Pancreas (tissue), 10 donors: ENCODE data around the gene DHRSX. TPM values are rescaled to one million over a fixed set of nuclear protein-coding genes. Genes with fewer than 3 reads are reported as not detected.
"Not testable (repeated sequence)": the region's sequence is repeated elsewhere in the genome, so short reads cannot be mapped to it uniquely, and the experiment has no call there.

Experiments
- ATAC-seq, 4 donors: fragments of 200-7000 bp; cut with Tn5 transposase; one replicate each; pipeline versions ENCODE4 v1.8.0 to v1.9.1; 2020; ENCODE audit warnings: mild to moderate bottlenecking in 4 of 4, moderate library complexity in 4 of 4
- DNase-seq, 6 donors: peaks; one replicate each; pipeline ENCODE4 v3.0.0-alpha.2; 2020
- FAIRE-seq: peaks from 2 replicates; lab custom pipeline; 2012; peaks lifted over from hg19 to GRCh38; lab: Jason Lieb, UNC
- H3K27ac ChIP-seq, 4 donors: fragments of 200-600 bp; sonication (generic); 1 replicate in 3 of 4; 2 replicates in 1 of 4; pipeline versions ENCODE4 v1.5.0 to v1.8.0; 2020
- H3K27me3 ChIP-seq, 4 donors: fragments of 200-600 bp; one replicate each; pipeline ENCODE4 v1.8.0; 2021
- H3K36me3 ChIP-seq, 3 donors: fragments of 200-600 bp; sonication (generic) in 1 of 3; one replicate each; pipeline versions ENCODE4 v1.5.0 to v1.8.0; 2020 to 2021
- H3K4me1 ChIP-seq, 3 donors: fragments of 200-600 bp; one replicate each; pipeline ENCODE4 v1.8.0; 2021
- H3K4me3 ChIP-seq, 4 donors: fragments of 200-600 bp; sonication (generic) in 2 of 4; one replicate each; pipeline versions ENCODE4 v1.5.0 to v1.8.0; 2020 to 2021
- H3K9me3 ChIP-seq, 4 donors: fragments of 200-600 bp; one replicate each; pipeline ENCODE4 v1.8.0; 2021
- WGBS, 2 donors: extraction: QIAGEN DNeasy Blood & Tissue Kit; methylation state at CpG; one replicate each; pipeline ENCODE4 v1.1.7; 2013; 5-methylcytosine and 5-hydroxymethylcytosine counted together
- intact Hi-C, 3 donors: fragments of 100-400 bp; cut with DNase I; formaldehyde crosslinking; loops; one replicate each; pipeline versions ENCODE4 v1.11.1 to v1.14.2; 2022
- polyA plus RNA-seq, 2 donors: library from polyadenylated mRNA; stranded (reverse); fragments of 200-250 nt; gene quantifications; one replicate each; pipeline ENCODE4 v1.2.3, GENCODE V29; 2013
- total RNA-seq, 6 donors: library from RNA; stranded (reverse); fragmentation: NEBNext Ultra II Directional in 4 of 6; extraction: Animal tissue kit (Norgen Biotek cat#: 25700) in 4 of 6; gene quantifications; one replicate each; pipeline versions ENCODE4 v1.2.1 to v1.2.4, GENCODE V29; 2021 to 2023
- TF ChIP-seq, protein P1 (sequence below), 4 donors: fragments of 200-600 bp; sonication (generic) in 3 of 4; IDR thresholded peaks; one replicate each; pipeline versions ENCODE4 v1.5.0 to v1.8.0; 2021; ENCODE audit warnings: antibody characterized with exemption in 4 of 4
- donor health status: healthy with polysubstance abuse.
- donor health status: DM: no; HTN: no; CAD: no; lungs with moderate emphysema.
- donor health status: DM: no; HTN: no; CAD: no.
- donor health status: control.
- donor health status: control.
- donor health status: Bipolar disorder and iron deficiency.
- donor health status: DM: yes; HTN: yes; CAD: no.
- donor health status: DM: no; HTN: no; CAD: no.
- donor health status: DM: no; HTN: no; CAD: no.
- donor health status: DM: yes; HTN: yes; CAD: no.

DHRSX gene
- total and polyA plus RNA-seq, 8 donors = 8.1 to 26.5 (median 17.2) TPM

DNA sequence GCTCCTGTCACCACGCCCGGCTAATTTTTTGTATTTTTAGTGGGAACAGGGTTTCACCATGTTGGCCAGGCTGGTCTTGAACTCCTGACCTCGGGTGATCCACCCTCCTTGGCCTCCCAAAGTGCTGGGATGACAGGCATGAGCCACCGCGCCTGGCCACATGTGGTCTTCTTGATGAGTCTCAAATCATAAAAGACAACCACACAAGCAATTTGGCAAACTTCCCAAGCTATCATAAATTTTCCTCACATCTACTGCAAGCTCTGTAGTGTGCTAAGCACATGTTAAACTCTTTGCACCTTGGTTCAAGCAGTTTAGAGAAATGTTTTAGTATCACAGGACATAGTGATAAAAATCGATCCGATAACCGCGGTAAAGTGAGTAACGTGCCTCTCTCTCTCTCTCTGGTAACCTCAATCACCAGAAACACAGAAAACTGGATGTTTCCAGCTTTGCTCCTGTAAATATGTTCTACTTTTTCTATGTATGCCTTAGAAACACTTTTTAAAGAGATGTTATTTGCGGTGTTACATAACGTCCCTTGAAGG is 256.8 kb downstream of the DHRSX start:
- Histone ChIP-seq H3K36me3 (peaks cover 0 to 14% (median 0%) of the 10 kb centered on the region in 3 donors), H3K27ac (no peak overlapping the region), H3K27me3 (no peaks in the 10 kb centered on the region), H3K4me1 (no peaks in the 10 kb centered on the region), H3K9me3 (no peaks in the 10 kb centered on the region), H3K4me3 (no peak overlapping the region)
- TF ChIP-seq, protein P1, sequence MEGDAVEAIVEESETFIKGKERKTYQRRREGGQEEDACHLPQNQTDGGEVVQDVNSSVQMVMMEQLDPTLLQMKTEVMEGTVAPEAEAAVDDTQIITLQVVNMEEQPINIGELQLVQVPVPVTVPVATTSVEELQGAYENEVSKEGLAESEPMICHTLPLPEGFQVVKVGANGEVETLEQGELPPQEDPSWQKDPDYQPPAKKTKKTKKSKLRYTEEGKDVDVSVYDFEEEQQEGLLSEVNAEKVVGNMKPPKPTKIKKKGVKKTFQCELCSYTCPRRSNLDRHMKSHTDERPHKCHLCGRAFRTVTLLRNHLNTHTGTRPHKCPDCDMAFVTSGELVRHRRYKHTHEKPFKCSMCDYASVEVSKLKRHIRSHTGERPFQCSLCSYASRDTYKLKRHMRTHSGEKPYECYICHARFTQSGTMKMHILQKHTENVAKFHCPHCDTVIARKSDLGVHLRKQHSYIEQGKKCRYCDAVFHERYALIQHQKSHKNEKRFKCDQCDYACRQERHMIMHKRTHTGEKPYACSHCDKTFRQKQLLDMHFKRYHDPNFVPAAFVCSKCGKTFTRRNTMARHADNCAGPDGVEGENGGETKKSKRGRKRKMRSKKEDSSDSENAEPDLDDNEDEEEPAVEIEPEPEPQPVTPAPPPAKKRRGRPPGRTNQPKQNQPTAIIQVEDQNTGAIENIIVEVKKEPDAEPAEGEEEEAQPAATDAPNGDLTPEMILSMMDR (IDR thresholded peaks at IDR 0.05) = no peak
- ATAC-seq (no peak), DNase-seq (peak in 1 of 6 donors; percentile 11), FAIRE-seq (no peak)
- WGBS, 2 donors = 89 to 91% methylated on average over 12 of the region's 12 CpGs
- intact Hi-C loops = no loop called here

GRCh38 chrX:2242980-2243379 is 257.8 kb downstream of the DHRSX start:
- FAIRE-seq (no peak), ATAC-seq (no peak), DNase-seq (no peak)
- Histone ChIP-seq H3K4me1 (no peaks in the 10 kb centered on the region), H3K4me3 (no peak overlapping the region), H3K27ac (no peak overlapping the region), H3K9me3 (no peaks in the 10 kb centered on the region), H3K36me3 (peaks cover 0 to 14% (median 0%) of the 10 kb centered on the region in 3 donors), H3K27me3 (no peaks in the 10 kb centered on the region)
- intact Hi-C loops = no loop called here
- TF ChIP-seq, protein P1 (IDR thresholded peaks at IDR 0.05) = no peak
- WGBS, 2 donors = 94 to 96% methylated on average over 22 of the region's 22 CpGs

GRCh38 chrX:2242326-2242725 is 258.4 kb downstream of the DHRSX start:
- ATAC-seq (no peak), FAIRE-seq (no peak), DNase-seq (no peak)
- 94 to 96% methylated on average over 16 of the region's 16 CpGs for WGBS, 2 donors
- peaks cover 0 to 14% (median 0%) of the 10 kb centered on the region in 3 donors for H3K36me3 ChIP-seq
- H3K27ac ChIP-seq = no peak overlapping the region
- intact Hi-C loops = no loop called here
- TF ChIP-seq, protein P1 (IDR thresholded peaks at IDR 0.05) = no peak
- H3K4me3 ChIP-seq = no peak overlapping the region
- H3K9me3 ChIP-seq = no peaks in the 10 kb centered on the region
- H3K4me1 ChIP-seq = no peaks in the 10 kb centered on the region
- H3K27me3 ChIP-seq = no peaks in the 10 kb centered on the region

- FAIRE-seq, H3K4me3 ChIP-seq, ATAC-seq, H3K27me3 ChIP-seq, H3K27ac ChIP-seq, DNase-seq, H3K4me1 ChIP-seq, intact Hi-C loops, H3K9me3 ChIP-seq: not testable (repeated sequence)
- 92 to 96% methylated on average over 13 of the region's 13 CpGs for WGBS, 2 donors
- H3K36me3 ChIP-seq = peaks cover 0 to 14% (median 0%) of the 10 kb centered on the region in 3 donors
These were observed 259.3 kb downstream of the DHRSX start for GRCh38 chrX:2241496-2241895.

GRCh38 chrX:2240761-2241160 is 260.0 kb downstream of the DHRSX start:
- ATAC-seq, H3K9me3 ChIP-seq, DNase-seq, H3K27me3 ChIP-seq, H3K27ac ChIP-seq, H3K4me3 ChIP-seq, intact Hi-C loops, FAIRE-seq, H3K4me1 ChIP-seq: not testable (repeated sequence)
- 89 to 95% methylated on average over 10 to 12 of the region's 12 CpGs for whole genome bisulfite sequencing, 2 donors
- peaks cover 0 to 14% (median 0%) of the 10 kb centered on the region in 3 donors for H3K36me3 ChIP-seq

GRCh38 chrX:2237976-2238375 is 262.8 kb downstream of the DHRSX start:
- Histone ChIP-seq H3K36me3 (peaks cover 0 to 14% (median 0%) of the 10 kb centered on the region in 3 donors), H3K27ac (no peak overlapping the region), H3K4me1 (no peaks in the 10 kb centered on the region), H3K9me3 (no peaks in the 10 kb centered on the region), H3K4me3 (no peak overlapping the region), H3K27me3 (no peaks in the 10 kb centered on the region)
- ATAC-seq (no peak), DNase-seq (peak in 1 of 6 donors; percentile 12), FAIRE-seq (no peak)
- intact Hi-C loops = no loop called here
- 95% methylated on average over 9 of the region's 9 CpGs for WGBS, 2 donors
- TF ChIP-seq, protein P1 (IDR thresholded peaks at IDR 0.05) = no peak
